Measurements from ENCODE around the gene RAC3. TPM values are rescaled to one million over a fixed set of nuclear protein-coding genes. Genes with fewer than 3 reads are reported as not detected.

RAC3 gene
- polyA plus RNA-seq, 1 donor (not counting 4 experiments of a cell fraction or from before 2014, with no cell fraction given) = 12.3 TPM

DNA sequence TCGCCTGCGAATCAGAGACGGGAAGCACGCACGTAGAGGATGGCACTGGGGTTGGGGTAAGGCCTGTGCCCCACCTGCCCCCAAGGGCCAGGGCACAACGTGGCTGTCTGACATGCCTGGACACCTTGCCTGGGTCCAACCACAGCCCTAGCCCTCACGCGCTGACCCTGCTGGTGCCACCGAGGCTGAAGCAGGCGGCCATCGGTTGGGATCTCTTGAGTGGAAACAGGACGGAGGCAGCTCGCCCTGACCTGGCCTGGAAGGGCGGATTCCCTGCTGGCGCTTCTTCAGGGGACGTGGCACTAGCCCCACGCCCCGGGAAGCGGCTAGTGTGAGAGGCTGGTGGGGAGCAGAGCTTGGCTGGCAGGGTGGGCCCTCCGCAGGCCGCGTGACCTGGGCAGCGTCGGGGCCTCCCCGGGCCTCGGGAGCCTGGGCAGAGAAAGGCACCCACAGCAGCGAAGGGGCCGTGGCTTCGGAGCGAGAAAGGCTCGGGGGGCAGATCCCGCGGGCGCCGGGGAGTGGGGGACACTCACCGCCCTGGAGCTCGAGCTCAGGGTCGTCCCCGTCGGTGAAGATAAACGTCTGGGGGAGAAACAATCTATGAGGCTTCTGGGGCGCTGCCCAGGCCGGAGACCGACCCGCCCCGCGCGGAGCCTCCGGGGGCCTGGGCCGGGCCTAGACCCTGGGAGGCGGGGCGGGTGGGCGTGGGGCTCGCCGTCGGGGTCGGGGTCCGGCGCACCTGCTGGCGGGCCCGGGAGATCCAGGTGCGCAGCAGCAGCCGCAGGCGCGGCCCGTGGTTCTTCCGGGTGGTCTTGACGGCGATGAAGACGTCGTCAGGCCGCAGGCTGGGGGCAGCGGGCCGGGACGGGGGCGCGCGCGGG is 19.5 kb downstream of the RAC3 start:
- Histone ChIP-seq H3K9me3 (ENCODE audit: control insufficient read depth, low read depth, low read length) (no peaks in the 10 kb centered on the region), H3K4me3 (ENCODE audit: control insufficient read depth in 2 of 3, extremely low read depth in 1 of 3, insufficient read depth in 2 of 3, low read depth in 1 of 3, low read length in 3 of 3) (peak overlapping the region; percentile 72 to 87 (median 72)), H3K9me1 (ENCODE audit: control insufficient read depth, extremely low read depth, insufficient read depth, low read length) (no peaks in the 10 kb centered on the region), H3K27me3 (ENCODE audit: control insufficient read depth, extremely low read depth, insufficient read depth, low read length) (no peaks in the 10 kb centered on the region), H4K20me1 (ENCODE audit: control insufficient read depth, extremely low read depth, insufficient read depth, low read length) (no peaks in the 10 kb centered on the region), H3K36me3 (ENCODE audit: control insufficient read depth in 2 of 2, extremely low read depth in 1 of 2, insufficient read depth in 2 of 2, low read length in 2 of 2) (peaks cover 15 to 28% of the 10 kb centered on the region in 2 experiments), H2AFZ (ENCODE audit: control insufficient read depth, low read length) (peak overlapping the region; percentile 65), H3K4me2 (ENCODE audit: control insufficient read depth, extremely low read depth, insufficient read depth, low read depth, low read length) (peak overlapping the region; percentile 81), H3K9ac (ENCODE audit: control insufficient read depth, extremely low read depth, insufficient read depth, low read length) (peak overlapping the region; percentile 80), H3K27ac (ENCODE audit: control insufficient read depth, insufficient read depth, low read length) (peak overlapping the region; percentile 8), H3K4me1 (ENCODE audit: control insufficient read depth, extremely low read depth, insufficient read depth, low read length) (peaks cover 11% of the 10 kb centered on the region), H3K79me2 (ENCODE audit: control insufficient read depth, insufficient read depth, low read length) (peaks cover 25% of the 10 kb centered on the region)
- dilution Hi-C loops (cut with MboI; ENCODE audit: extremely low pct_ligation_motif_present, low sequenced_read_pairs) = no loop called here
- no peak for TF ChIP-seq EZH2 (IDR thresholded peaks at IDR 0.05; ENCODE audit: low read length)
- TF ChIP-seq, protein P1, sequence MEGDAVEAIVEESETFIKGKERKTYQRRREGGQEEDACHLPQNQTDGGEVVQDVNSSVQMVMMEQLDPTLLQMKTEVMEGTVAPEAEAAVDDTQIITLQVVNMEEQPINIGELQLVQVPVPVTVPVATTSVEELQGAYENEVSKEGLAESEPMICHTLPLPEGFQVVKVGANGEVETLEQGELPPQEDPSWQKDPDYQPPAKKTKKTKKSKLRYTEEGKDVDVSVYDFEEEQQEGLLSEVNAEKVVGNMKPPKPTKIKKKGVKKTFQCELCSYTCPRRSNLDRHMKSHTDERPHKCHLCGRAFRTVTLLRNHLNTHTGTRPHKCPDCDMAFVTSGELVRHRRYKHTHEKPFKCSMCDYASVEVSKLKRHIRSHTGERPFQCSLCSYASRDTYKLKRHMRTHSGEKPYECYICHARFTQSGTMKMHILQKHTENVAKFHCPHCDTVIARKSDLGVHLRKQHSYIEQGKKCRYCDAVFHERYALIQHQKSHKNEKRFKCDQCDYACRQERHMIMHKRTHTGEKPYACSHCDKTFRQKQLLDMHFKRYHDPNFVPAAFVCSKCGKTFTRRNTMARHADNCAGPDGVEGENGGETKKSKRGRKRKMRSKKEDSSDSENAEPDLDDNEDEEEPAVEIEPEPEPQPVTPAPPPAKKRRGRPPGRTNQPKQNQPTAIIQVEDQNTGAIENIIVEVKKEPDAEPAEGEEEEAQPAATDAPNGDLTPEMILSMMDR (optimal IDR thresholded peaks at IDR 0.05 in 1 of 3, IDR thresholded peaks at IDR 0.05 in 1 of 3, conservative IDR thresholded peaks at IDR 0.05 in 1 of 3; ENCODE audit: extremely low read depth in 1 of 3, insufficient read depth in 2 of 3, low read length in 3 of 3) = no peak
- no peak for FAIRE-seq
- DNase-seq (ENCODE audit: low read depth, low spot score) = no peak

GRCh38 chr17:82051776-82052637 is 20.5 kb downstream of the RAC3 start, which contains the start of the genes GPS1 and RFNG:
TSS of gene GPS1 (plus strand) at chr17:82051898. CDS start at chr17:82051932, 34 bp downstream.
TSS of gene RFNG (minus strand) at chr17:82051811. CDS start at chr17:82051766, 45 bp downstream.
- dilution Hi-C loops (cut with MboI; ENCODE audit: extremely low pct_ligation_motif_present, low sequenced_read_pairs) = no loop called here
- H3K4me3 ChIP-seq (ENCODE audit: control insufficient read depth in 2 of 3, extremely low read depth in 1 of 3, insufficient read depth in 2 of 3, low read depth in 1 of 3, low read length in 3 of 3) = peak within 1 kb of the TSS; percentile 84 to 95 (median 87)
- peaks cover 24 to 29% of the 10 kb centered on the region in 2 experiments for H3K36me3 ChIP-seq (ENCODE audit: control insufficient read depth in 2 of 2, extremely low read depth in 1 of 2, insufficient read depth in 2 of 2, low read length in 2 of 2)
- H3K27ac ChIP-seq (ENCODE audit: control insufficient read depth, insufficient read depth, low read length) = peak within 1 kb of the TSS; percentile 49
- no peak for DNase-seq (ENCODE audit: low read depth, low spot score)
- H3K79me2 ChIP-seq (ENCODE audit: control insufficient read depth, insufficient read depth, low read length) = peaks cover 25% of the 10 kb centered on the region
- no peaks in the 10 kb centered on the region for H3K9me3 ChIP-seq (ENCODE audit: control insufficient read depth, low read depth, low read length)
- no peaks in the 10 kb centered on the region for H3K9me1 ChIP-seq (ENCODE audit: control insufficient read depth, extremely low read depth, insufficient read depth, low read length)
- peak within 1 kb of the TSS; percentile 80 for H3K9ac ChIP-seq (ENCODE audit: control insufficient read depth, extremely low read depth, insufficient read depth, low read length)
- H3K4me2 ChIP-seq (ENCODE audit: control insufficient read depth, extremely low read depth, insufficient read depth, low read depth, low read length) = peak within 1 kb of the TSS; percentile 91
- no peaks in the 10 kb centered on the region for H4K20me1 ChIP-seq (ENCODE audit: control insufficient read depth, extremely low read depth, insufficient read depth, low read length)
- TF ChIP-seq, protein P1 (optimal IDR thresholded peaks at IDR 0.05 in 1 of 3, IDR thresholded peaks at IDR 0.05 in 1 of 3, conservative IDR thresholded peaks at IDR 0.05 in 1 of 3; ENCODE audit: extremely low read depth in 1 of 3, insufficient read depth in 2 of 3, low read length in 3 of 3) = no peak
- peak within 1 kb of the TSS; percentile 65 for H2AFZ ChIP-seq (ENCODE audit: control insufficient read depth, low read length)
- peaks cover 11% of the 10 kb centered on the region for H3K4me1 ChIP-seq (ENCODE audit: control insufficient read depth, extremely low read depth, insufficient read depth, low read length)
- FAIRE-seq = no peak
- no peaks in the 10 kb centered on the region for H3K27me3 ChIP-seq (ENCODE audit: control insufficient read depth, extremely low read depth, insufficient read depth, low read length)
